Liver (tissue), 9 donors: Measurements from ENCODE around the gene CEACAM8. TPM values are rescaled to one million over a fixed set of nuclear protein-coding genes. Genes with fewer than 3 reads are reported as not detected.

Source experiments
- DNase-seq: peaks from one replicate; pipeline ENCODE4 v3.0.0-alpha.2; 2017; ENCODE audit warnings: low spot score
- H3K27ac ChIP-seq, 2 donors: one replicate each; pipeline ENCODE4 v1.7.0; 2013; ENCODE audit warnings: inconsistent platforms in 2 of 2, low read length in 2 of 2, control low read depth in 1 of 2, low read depth in 1 of 2, mild to moderate bottlenecking in 1 of 2
- H3K27me3 ChIP-seq, 4 donors: one replicate each; pipeline versions ENCODE4 v1.6.1 to v1.7.0; 2013; ENCODE audit warnings: low read length in 3 of 4, inconsistent platforms in 1 of 4, mild to moderate bottlenecking in 1 of 4, moderate library complexity in 1 of 4; ENCODE audit not compliant: control insufficient read depth in 4 of 4, insufficient read depth in 4 of 4
- H3K36me3 ChIP-seq, 4 donors: one replicate each; pipeline versions ENCODE4 v1.6.1 to v1.7.0; 2013; ENCODE audit warnings: low read length in 3 of 4, mild to moderate bottlenecking in 3 of 4, low read depth in 1 of 4, moderate library complexity in 1 of 4; ENCODE audit not compliant: control insufficient read depth in 4 of 4, insufficient read depth in 3 of 4
- H3K4me1 ChIP-seq, 4 donors: one replicate each; pipeline versions ENCODE4 v1.6.1 to v1.7.0; 2013; ENCODE audit warnings: low read length in 3 of 4, mild to moderate bottlenecking in 3 of 4, moderate library complexity in 1 of 4; ENCODE audit not compliant: control insufficient read depth in 4 of 4, insufficient read depth in 4 of 4
- H3K4me3 ChIP-seq, 3 donors: one replicate each; pipeline versions ENCODE4 v1.6.1 to v1.7.0; 2013; ENCODE audit warnings: low read length in 3 of 3, control low read depth in 1 of 3, low read depth in 1 of 3, mild to moderate bottlenecking in 1 of 3
- H3K9ac ChIP-seq, 2 donors: one replicate each; pipeline ENCODE4 v1.7.0; 2013; ENCODE audit warnings: low read length in 2 of 2, mild to moderate bottlenecking in 2 of 2, moderate library complexity in 2 of 2, control low read depth in 1 of 2, low read depth in 1 of 2
- H3K9me3 ChIP-seq, 4 donors: one replicate each; pipeline versions ENCODE4 v1.6.1 to v1.7.0; 2013; ENCODE audit warnings: low read length in 3 of 4; ENCODE audit not compliant: control insufficient read depth in 4 of 4
- ATF3 ChIP-seq: IDR thresholded peaks from 2 replicates; pipeline ENCODE4 v1.6.1; 2016; ENCODE audit warnings: antibody characterized with exemption
- CTCF ChIP-seq: fragments of 150-350 bp; IDR thresholded peaks from 2 replicates; pipeline ENCODE4 v1.5.1; 2017; ENCODE audit warnings: improper control_type of control experiment, low read depth, low read length; ENCODE audit not compliant: missing input control
- EGR1 ChIP-seq, 2 donors: IDR thresholded peaks; 2 replicates each; pipeline ENCODE4 v1.6.1; 2016 to 2018; ENCODE audit warnings: antibody characterized with exemption in 2 of 2, low read depth in 2 of 2
- FOXA1 ChIP-seq: IDR thresholded peaks from 2 replicates; pipeline ENCODE4 v1.6.1; 2016; ENCODE audit warnings: antibody characterized with exemption
- FOXA2 ChIP-seq: IDR thresholded peaks from 2 replicates; pipeline ENCODE4 v1.6.1; 2016; ENCODE audit warnings: antibody characterized with exemption
- GABPA ChIP-seq, 2 donors: IDR thresholded peaks in 1 of 2; conservative IDR thresholded peaks in 1 of 2; 2 replicates each; pipeline ENCODE4 v1.6.1; 2016; ENCODE audit warnings: antibody characterized with exemption in 2 of 2, mild to moderate bottlenecking in 1 of 2, moderate library complexity in 1 of 2
- HNF4A ChIP-seq, 2 donors: conservative IDR thresholded peaks; 2 replicates each; pipeline ENCODE4 v1.6.1; 2016; ENCODE audit warnings: antibody characterized with exemption in 2 of 2, mild to moderate bottlenecking in 2 of 2
- JUND ChIP-seq, 2 donors: IDR thresholded peaks; 2 replicates each; pipeline ENCODE4 v1.6.1; 2016; ENCODE audit warnings: antibody characterized with exemption in 2 of 2
- MAX ChIP-seq: IDR thresholded peaks from 2 replicates; pipeline ENCODE4 v1.6.1; 2016; ENCODE audit warnings: antibody characterized with exemption
- NR2F2 ChIP-seq: IDR thresholded peaks from 2 replicates; pipeline ENCODE4 v1.6.1; 2016; ENCODE audit warnings: antibody characterized with exemption
- RAD21 ChIP-seq, 2 donors: IDR thresholded peaks; 2 replicates each; pipeline ENCODE4 v1.6.1; 2016; ENCODE audit warnings: antibody characterized with exemption in 2 of 2, mild to moderate bottlenecking in 2 of 2
- REST ChIP-seq: IDR thresholded peaks from 2 replicates; pipeline ENCODE4 v1.6.1; 2016; ENCODE audit warnings: antibody characterized with exemption, mild to moderate bottlenecking
- RXRA ChIP-seq, 2 donors: IDR thresholded peaks; 2 replicates each; pipeline ENCODE4 v1.6.1; 2017 to 2018; ENCODE audit warnings: antibody characterized with exemption in 2 of 2, mild to moderate bottlenecking in 1 of 2
- SP1 ChIP-seq: IDR thresholded peaks from 2 replicates; pipeline ENCODE4 v1.6.1; 2018; ENCODE audit warnings: antibody characterized with exemption, mild to moderate bottlenecking
- TAF1 ChIP-seq: conservative IDR thresholded peaks from 2 replicates; pipeline ENCODE4 v1.6.1; 2016; ENCODE audit warnings: antibody characterized with exemption, mild to moderate bottlenecking
- YY1 ChIP-seq: IDR thresholded peaks from 2 replicates; pipeline ENCODE4 v1.6.1; 2016; ENCODE audit warnings: antibody characterized with exemption, mild to moderate bottlenecking
- ZBTB33 ChIP-seq: IDR thresholded peaks from 2 replicates; pipeline ENCODE4 v1.6.1; 2016; ENCODE audit warnings: antibody characterized with exemption
- WGBS: extraction: QIAGEN DNeasy Blood & Tissue Kit; methylation state at CpG from one replicate; pipeline ENCODE4 v1.1.7; 2013; 5-methylcytosine and 5-hydroxymethylcytosine counted together
- polyA plus RNA-seq, 2 donors: library from polyadenylated mRNA; stranded (reverse) in 1 of 2; unstranded in 1 of 2; fragments of 200-250 nt in 1 of 2; fragments of >200 nt in 1 of 2; fragmentation: Nextera tagmentation in 1 of 2; extraction: Ambion mirVana in 1 of 2; gene quantifications; one replicate each; pipeline versions ENCODE4 v1.2.1 to v1.2.3, GENCODE V29; 2013 to 2015
- total RNA-seq, 2 donors: library from RNA; depleted of rRNA; stranded (reverse); fragments of >200 nt; gene quantifications; one replicate each; pipeline ENCODE4 v1.2.3, GENCODE V29; 2014
- donor health status: healthy.
- donor health status: healthy.
- donor health status: healthy.
- donor health status: healthy.
- donor health status: healthy.

The CEACAM8 gene
- total and polyA plus RNA-seq, 4 donors, result 0.07 to 2.1 (median 0.16) TPM; not detected in 1

- H3K36me3 ChIP-seq, result no peaks in the 10 kb centered on the region
- WGBS, result 43% methylated on average over 1 of the region's 1 CpG
- H3K4me1 ChIP-seq, result no peaks in the 10 kb centered on the region
- DNase-seq, result no peak
- no peak overlapping the region for H3K27ac ChIP-seq
- no peaks in the 10 kb centered on the region for H3K9me3 ChIP-seq
- no peak overlapping the region for H3K9ac ChIP-seq
- no peaks in the 10 kb centered on the region for H3K27me3 ChIP-seq
- no peak for TF ChIP-seq JUND (IDR thresholded peaks at IDR 0.05)
- no peak for TF ChIP-seq RXRA (IDR thresholded peaks at IDR 0.05)
- no peak for TF ChIP-seq YY1
- no peak for TF ChIP-seq MAX
- TF ChIP-seq FOXA2, result no peak
- no peak for TF ChIP-seq ATF3
- no peak for TF ChIP-seq GABPA (IDR thresholded peaks at IDR 0.05 in 1 of 2, conservative IDR thresholded peaks at IDR 0.05 in 1 of 2)
- TF ChIP-seq TAF1, result no peak
- TF ChIP-seq SP1, result no peak
- H3K4me3 ChIP-seq, result no peak overlapping the region
Measured at GRCh38 chr19:42573642-42574041, 21.1 kb downstream of the CEACAM8 start.

- no peak overlapping the region for H3K9ac ChIP-seq
- no peak overlapping the region for H3K4me3 ChIP-seq
- no peaks in the 10 kb centered on the region for H3K36me3 ChIP-seq
- H3K27ac ChIP-seq, result no peak overlapping the region
- H3K27me3 ChIP-seq, result no peaks in the 10 kb centered on the region
- H3K4me1 ChIP-seq, result no peaks in the 10 kb centered on the region
- no peaks in the 10 kb centered on the region for H3K9me3 ChIP-seq
- 51% methylated on average over 2 of the region's 2 CpGs for WGBS
- DNase-seq, result no peak
- TF ChIP-seq FOXA2 (no peak), GABPA (IDR thresholded peaks at IDR 0.05 in 1 of 2, conservative IDR thresholded peaks at IDR 0.05 in 1 of 2) (no peak), REST (no peak), ATF3 (no peak), NR2F2 (no peak), MAX (no peak), EGR1 (IDR thresholded peaks at IDR 0.05; ENCODE audit: low read depth in 2 of 2) (no peak)
Measured at GRCh38 chr19:42571116-42571515, 23.6 kb downstream of the CEACAM8 start.

GRCh38 chr19:42569193-42569592 lies 25.5 kb downstream of the CEACAM8 start:
- TF ChIP-seq ZBTB33, result no peak
- TF ChIP-seq FOXA2, result no peak
- no peak for TF ChIP-seq JUND (IDR thresholded peaks at IDR 0.05)
- no peak for TF ChIP-seq YY1
- no peak for TF ChIP-seq EGR1 (IDR thresholded peaks at IDR 0.05; ENCODE audit: low read depth in 2 of 2)
- no peak for TF ChIP-seq FOXA1
- no peak for TF ChIP-seq RAD21 (IDR thresholded peaks at IDR 0.05)
- TF ChIP-seq MAX, result no peak
- no peak for TF ChIP-seq HNF4A (conservative IDR thresholded peaks at IDR 0.05)
- no peak for TF ChIP-seq GABPA (IDR thresholded peaks at IDR 0.05 in 1 of 2, conservative IDR thresholded peaks at IDR 0.05 in 1 of 2)
- no peak for TF ChIP-seq SP1
- no peak for TF ChIP-seq NR2F2
- no peak for TF ChIP-seq TAF1
- no peak for TF ChIP-seq ATF3
- TF ChIP-seq RXRA (IDR thresholded peaks at IDR 0.05), result no peak
- no peak for TF ChIP-seq CTCF
- Histone ChIP-seq H3K4me1 (no peaks in the 10 kb centered on the region), H3K27ac (no peak overlapping the region), H3K36me3 (no peaks in the 10 kb centered on the region), H3K27me3 (no peaks in the 10 kb centered on the region), H3K9me3 (no peaks in the 10 kb centered on the region), H3K9ac (no peak overlapping the region), H3K4me3 (no peak overlapping the region)
- DNase-seq, result no peak
- WGBS, result 62% methylated on average over 2 of the region's 2 CpGs
